GM10266 (cell line): ENCODE measurements around the gene PTPRN2.

Experiments
- DNase-seq: peaks from one replicate; pipeline ENCODE4 v3.0.0; 2012; ENCODE audit errors: extremely low spot score
- CTCF ChIP-seq: IDR thresholded peaks from 2 replicates; pipeline ENCODE4 v1.5.1; 2012; ENCODE audit warnings: mild to moderate bottlenecking, low read depth; ENCODE audit not compliant: control insufficient read depth, insufficient read depth; ENCODE audit errors: missing control alignments

PTPRN2 gene

GRCh38 chr7:158075633-158076001, 512.0 kb downstream of the PTPRN2 start:
- no peak for TF ChIP-seq CTCF
- DNase-seq, result no peak

- TF ChIP-seq CTCF, result no peak
- DNase-seq, result no peak
These were observed 512.6 kb downstream of the PTPRN2 start for GRCh38 chr7:158074896-158075632.

- DNase-seq, result no peak
- TF ChIP-seq CTCF, result no peak
These were observed 513.5 kb downstream of the PTPRN2 start for GRCh38 chr7:158073845-158074840.

GRCh38 chr7:158072991-158073730, 514.5 kb downstream of the PTPRN2 start:
- no peak for TF ChIP-seq CTCF
- DNase-seq, result no peak

GRCh38 chr7:158070222-158070920, 517.3 kb downstream of the PTPRN2 start:
- no peak for DNase-seq
- no peak for TF ChIP-seq CTCF

- TF ChIP-seq CTCF, result no peak
- DNase-seq, result no peak
These were observed 518.8 kb downstream of the PTPRN2 start for GRCh38 chr7:158068853-158069252.
